T47D (cell line): ENCODE measurements around the gene MON1B.

Experiments
- DNase-seq, 2 experiments: peaks; one replicate each; pipeline versions ENCODE4 v3.0.0 to v3.0.0-alpha.2; 2011 to 2012; ENCODE audit warnings: low read depth in 1 of 2, low spot score in 1 of 2
- JUND ChIP-seq: IDR thresholded peaks from 2 replicates; pipeline ENCODE4 v1.6.1; 2012; ENCODE audit warnings: low read depth
- in situ Hi-C: cut with HindIII; loops from 2 replicates; pipeline ENCODE4 v1.10.0; 2016; ENCODE audit warnings: low sequenced_read_pairs, low pct_unique_long_range_greater_than_20kb

MON1B gene

DNA sequence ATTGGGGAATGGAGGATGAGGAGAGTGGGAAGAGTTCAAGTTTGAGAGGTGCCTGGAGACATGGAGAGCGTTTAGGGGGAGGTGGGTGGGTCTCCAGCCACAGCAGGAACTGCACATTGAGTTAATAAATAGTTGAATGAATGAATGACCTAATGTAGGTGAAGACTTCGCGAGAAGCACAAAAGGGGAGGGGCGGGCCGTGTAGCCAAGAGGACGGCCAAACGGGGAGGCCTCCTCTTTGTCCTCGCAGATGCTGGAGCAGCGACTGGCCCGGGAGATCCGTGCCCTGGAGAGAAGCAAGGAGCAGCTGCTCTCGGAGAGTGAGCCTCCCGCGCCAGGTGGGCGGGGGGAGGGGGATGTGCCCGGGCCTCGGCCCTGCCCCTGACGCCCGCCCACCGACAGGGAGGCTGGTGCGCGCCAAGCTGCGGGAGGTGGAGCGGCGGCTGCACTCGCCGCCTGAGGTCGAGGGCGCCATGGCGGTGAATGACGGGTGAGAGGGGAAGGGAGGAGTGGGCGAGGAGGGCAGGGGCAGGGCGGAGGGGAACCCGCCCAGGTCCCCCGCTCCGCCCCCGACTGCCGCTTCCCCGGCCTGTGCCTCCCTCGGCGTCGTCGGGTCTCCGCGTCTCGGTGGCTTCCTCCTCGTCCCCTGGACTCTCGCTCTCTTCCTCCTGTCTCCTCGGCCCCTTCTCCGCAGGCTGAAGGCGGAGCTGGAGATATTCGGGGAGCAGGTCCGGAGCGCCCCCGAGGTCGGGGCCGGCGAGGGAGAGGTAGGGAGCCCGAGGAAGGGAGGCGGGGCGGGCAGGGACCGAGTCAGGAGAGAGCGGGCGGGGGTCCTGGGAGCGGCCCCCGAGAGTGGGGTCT lies 21.1 kb downstream of the MON1B start:
- in situ Hi-C loops = no loop called here
- no peak for DNase-seq
- no peak for TF ChIP-seq JUND

DNA sequence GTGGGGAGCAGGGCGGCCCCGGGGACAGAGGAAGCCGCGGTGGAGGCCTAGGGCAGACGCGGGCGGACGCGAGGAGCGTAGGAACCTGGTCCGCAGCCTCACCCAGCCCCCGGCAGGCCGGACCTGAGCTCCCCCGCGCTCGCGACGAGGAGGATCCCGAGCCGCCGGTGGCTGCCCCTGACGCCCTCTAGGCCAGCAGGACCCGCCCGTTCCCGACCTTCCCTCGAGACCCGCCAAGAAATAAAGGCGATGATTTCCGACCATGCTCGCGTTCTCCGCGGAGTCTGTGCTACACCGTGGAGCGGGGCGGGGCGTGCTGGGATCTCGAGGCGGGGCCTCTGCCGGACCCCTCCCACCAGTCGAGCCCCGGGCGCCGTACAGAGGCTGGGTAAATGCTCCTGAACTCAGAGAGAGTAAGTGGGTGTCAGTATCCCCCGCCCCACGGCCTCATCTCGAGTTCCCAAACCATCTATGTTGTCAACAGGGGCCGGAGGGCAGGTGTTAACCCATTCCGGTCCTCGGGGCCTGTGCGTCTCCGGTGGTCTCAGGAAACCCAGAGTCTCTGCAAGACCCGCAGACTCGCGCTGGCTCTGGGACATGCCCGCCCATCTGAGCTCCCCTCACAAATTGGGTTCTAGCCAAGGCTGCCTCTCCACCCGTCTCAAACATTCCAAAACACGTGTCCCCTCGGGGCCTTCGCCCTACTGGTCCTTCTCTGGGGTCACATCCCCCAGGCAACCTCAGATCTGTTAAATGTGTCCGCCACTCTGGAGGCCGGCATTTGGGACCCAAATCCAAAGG lies 22.0 kb downstream of the MON1B start:
- TF ChIP-seq JUND = no peak
- in situ Hi-C loops = no loop called here
- no peak for DNase-seq

DNA sequence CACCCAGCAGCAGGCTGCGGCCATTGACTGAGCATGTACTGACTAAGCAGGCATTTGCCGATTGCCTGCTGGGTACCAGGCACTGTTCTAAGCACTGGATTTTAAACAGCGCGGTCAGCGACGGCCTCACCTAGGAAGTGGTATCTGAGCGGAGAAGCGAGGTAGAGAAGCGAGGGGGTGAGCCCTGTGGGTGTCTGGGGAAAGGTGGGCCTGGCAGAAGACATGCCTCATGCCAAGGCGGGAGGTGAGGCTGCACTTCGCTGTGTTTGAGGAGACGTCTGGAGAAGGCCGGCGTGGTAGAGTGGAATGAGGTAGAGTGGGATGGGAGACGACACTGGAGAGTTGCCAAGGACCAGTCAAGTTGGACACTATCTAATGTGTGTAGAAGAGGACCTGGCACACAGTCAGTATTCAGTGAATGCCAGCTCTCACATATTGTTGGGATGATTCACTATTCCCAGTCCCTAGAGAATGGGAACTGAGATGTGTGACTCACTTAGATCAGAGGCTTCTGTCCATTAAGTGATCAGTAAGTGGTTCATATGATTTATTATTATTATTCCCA lies 22.6 kb downstream of the MON1B start:
- no peak for TF ChIP-seq JUND
- in situ Hi-C loops = no loop called here
- no peak for DNase-seq

DNA sequence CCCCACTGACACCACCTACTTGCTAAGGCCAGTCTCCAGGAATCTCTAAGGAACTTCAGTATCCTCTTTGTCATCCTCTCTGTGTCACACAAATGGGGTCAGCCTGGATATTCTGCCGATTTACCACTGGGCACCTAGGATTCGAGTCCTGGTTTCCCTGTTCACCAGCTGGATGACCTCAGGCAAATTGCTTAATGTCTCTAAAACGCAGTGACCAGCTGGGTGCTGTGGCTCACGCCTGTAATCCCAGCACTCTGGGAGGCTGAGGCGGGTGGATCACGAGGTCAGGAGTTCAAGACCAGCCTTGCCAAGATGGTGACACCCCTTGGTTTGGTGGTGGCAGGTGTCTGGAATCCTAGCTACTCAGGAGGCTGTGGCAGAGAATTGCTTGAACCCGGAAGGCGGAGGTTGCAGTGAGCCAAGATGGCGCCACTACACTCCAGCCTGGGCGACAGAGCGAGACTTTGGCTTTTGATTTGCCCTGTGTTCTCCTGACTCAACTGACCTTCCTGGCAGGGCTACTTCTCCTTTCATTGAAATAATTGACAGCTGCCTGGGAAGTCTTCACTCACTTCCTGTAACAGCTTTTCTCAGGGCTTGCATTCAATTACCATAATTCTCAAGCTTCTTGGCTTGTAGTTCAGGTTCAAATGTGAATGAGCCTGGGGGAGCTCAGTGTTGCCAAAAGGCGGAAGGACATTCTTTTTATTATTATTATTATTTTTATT lies 23.6 kb downstream of the MON1B start:
- TF ChIP-seq JUND = no peak
- DNase-seq = no peak
- in situ Hi-C loops = no loop called here

DNA sequence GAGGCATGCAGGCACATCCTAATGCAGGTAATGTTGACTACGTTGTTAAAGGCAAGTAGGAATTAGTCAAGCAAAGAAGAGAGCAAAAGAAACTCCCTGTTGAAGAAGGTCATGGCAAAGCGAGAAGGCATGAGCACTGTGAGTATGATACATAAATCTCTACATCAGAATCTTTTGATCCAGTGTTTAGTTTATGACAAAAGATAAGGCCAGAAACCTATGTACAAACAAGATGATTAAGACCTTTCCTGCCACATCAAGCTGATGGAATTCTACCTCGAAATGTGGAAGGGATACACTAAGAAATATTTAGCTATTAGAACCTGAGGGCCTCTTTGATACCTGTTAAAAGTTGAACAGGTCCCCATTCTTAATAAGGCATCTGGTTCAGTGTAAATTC lies 28.4 kb downstream of the MON1B start:
- in situ Hi-C loops = no loop called here
- TF ChIP-seq JUND = no peak
- DNase-seq = no peak

DNA sequence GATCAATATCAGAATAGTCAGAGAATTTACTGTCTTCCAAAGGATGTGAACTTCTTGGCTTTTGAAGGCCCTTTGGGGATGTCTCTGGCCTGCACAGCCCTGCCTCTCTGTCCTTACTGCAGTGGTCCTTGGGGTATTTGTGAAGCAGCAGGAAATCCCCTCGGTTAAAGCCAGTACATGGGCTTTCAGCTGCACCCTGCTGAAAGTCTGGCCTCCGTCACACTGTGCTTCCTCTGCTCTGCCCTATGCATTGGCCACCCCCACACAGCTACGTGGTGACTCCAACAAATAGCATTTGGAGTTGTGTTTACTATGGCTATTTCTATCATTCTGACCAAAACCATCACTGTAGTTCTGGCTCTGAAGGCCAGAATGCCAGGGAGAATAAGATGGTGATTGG lies 29.4 kb downstream of the MON1B start:
- no peak for DNase-seq
- TF ChIP-seq JUND = no peak
- in situ Hi-C loops = no loop called here

DNA sequence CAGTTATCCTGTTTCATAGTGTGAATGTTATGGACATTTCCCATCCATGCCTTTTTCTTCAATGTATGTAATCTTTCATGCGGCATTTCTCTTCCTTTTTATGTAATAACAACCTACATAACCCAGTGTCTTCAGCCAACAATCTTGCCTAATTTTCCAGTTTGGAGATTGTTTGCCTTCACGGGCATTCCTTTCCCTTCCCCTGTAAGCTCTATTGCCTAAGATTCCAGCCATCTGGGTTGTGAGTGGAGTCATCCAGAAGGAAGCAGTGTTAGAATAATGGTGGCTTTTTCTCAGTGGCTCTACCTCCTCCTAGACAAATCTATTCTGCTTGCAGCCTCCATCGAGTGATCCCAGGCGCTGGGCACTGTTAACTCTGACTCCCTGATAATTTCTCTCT lies 30.5 kb downstream of the MON1B start:
- in situ Hi-C loops = no loop called here
- DNase-seq = no peak
- no peak for TF ChIP-seq JUND

DNA sequence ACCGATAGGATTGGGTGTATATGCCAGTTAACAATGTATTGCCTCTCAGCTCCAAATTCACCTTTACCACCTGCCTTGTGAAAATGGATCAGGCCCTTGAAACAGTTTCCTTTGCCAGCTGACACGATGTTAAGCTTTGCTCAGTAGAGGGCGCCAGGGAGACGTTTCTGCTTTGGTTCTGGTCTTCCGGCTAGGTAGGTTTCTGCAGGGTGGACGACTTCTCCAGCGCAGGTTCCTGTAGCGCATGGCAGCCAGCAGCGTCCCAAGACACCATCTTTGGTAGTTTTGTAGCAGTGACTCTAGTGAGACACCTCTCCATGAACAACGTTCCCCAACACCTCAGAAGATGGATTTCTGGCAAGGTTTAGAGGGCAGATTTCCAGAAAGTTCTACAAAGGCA lies 32.2 kb downstream of the MON1B start:
- in situ Hi-C loops = no loop called here
- DNase-seq = peak in 1 of 2 experiments; percentile 17
- no peak for TF ChIP-seq JUND

DNA sequence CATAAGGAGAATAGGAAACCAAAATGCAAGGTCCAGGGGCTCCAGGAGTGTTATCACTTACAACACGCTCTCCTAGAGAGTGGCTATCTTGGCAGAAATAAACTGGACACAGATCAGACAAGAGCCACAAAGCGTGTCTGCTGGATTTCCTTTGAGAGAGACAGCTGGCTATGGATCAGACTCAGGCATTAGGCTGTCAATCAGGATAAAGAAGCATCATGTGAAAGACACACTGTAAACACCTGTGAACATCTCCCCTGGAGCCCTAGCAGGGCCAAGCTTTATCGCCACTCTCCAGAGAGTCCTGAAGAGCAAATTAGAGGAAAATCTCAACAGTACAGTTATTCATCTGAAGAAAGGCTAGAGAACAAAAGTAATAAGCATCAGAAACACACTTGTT lies 34.2 kb downstream of the MON1B start:
- DNase-seq = no peak
- in situ Hi-C loops = no loop called here
- TF ChIP-seq JUND = no peak

DNA sequence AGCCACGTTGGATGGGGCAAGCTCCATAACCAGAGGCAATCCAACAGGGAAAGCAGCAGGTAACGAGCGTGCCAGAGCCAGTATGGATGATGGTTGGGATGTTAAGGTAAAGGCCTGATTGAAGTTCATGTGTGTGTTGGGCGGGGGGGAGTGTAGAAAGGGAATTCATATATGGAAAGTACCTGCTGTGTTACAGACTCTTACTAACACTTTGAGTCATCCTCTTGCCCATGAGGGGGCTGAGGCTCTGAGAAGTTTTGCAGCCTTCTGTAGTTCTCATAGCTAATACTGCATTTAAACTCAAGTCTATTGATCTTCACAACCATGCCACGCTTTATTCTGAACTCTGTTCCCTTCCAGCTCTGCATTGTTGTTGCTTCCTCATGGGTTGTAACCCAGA lies 36.8 kb downstream of the MON1B start:
- DNase-seq = no peak
- in situ Hi-C loops = no loop called here
- no peak for TF ChIP-seq JUND

DNA sequence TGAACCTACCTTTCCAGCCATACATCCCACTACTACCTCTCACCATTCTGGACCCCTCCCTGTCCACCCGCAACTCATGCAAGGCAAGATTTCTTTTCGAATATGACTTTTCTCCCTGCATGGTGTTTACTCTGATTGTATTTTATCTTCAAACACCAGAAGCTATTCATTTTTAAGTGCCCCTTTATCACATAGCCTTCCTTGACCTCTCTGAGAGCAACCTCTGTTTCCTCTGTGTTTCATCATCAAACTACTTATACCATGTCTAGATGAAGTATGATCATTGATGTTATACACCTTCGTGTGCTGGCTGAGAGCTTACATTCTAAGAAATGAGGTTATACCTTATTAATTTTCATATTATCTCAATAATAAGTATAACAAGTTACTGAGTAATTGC lies 40.1 kb downstream of the MON1B start:
- in situ Hi-C loops = no loop called here
- TF ChIP-seq JUND = no peak

DNA sequence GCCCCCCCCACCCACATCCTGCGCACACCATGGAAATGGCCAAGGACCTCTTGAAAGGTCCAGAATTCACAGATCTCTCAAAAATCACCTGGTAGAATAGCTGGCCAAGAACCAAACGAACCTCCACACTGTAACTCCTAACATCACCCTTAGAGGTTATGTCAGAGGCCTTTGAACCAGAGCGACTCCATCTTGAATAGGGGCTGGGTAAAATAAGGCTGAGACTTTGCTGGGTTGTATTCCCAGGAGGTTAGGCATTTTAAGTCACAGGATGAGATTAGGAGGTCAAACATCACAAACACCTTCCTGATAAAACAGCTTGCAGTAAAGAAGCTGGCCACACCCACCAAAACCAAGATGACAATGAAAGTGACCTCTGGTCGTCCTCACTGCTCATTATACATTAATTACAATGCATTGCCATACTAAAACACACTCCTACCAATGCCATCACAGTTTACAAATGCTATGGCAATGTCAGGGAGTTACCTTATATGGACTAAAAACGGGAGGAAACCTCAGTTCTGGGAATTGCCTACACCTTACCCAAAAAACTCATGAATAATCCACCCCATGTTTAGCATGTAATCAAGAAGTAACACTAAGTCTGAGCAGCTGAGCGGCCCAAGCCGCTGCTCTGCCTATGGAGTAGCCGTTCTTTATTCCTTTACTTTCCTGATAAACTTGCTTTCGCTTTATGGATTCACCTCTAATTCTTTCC lies 43.0 kb downstream of the MON1B start:
- DNase-seq = no peak
- in situ Hi-C loops = no loop called here
- no peak for TF ChIP-seq JUND

More for the DNA sequence above, 40.1 kb downstream of the MON1B start:
- DNase-seq = no peak
